Measurements from ENCODE around the gene SLC16A10.

DNA sequence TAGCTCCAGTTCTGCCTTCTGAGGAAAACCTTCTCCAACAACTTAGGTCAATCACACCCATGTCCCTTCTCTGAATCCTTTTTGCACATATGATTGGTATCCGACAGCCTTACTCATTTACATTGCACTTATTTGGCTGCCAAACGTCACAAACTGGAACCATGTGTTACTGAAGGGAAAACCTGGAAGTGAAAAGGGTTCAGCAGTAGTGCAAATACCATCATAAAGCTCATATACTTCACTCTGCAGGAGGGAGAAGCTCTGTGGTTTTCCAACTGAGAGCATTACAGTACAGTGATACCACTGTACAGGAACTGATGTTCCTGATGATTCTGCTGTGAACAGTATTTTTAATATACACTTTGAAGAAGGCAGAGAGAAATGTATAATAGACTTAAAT lies 87.8 kb downstream of the SLC16A10 start:
- TF ChIP-seq, protein P1, sequence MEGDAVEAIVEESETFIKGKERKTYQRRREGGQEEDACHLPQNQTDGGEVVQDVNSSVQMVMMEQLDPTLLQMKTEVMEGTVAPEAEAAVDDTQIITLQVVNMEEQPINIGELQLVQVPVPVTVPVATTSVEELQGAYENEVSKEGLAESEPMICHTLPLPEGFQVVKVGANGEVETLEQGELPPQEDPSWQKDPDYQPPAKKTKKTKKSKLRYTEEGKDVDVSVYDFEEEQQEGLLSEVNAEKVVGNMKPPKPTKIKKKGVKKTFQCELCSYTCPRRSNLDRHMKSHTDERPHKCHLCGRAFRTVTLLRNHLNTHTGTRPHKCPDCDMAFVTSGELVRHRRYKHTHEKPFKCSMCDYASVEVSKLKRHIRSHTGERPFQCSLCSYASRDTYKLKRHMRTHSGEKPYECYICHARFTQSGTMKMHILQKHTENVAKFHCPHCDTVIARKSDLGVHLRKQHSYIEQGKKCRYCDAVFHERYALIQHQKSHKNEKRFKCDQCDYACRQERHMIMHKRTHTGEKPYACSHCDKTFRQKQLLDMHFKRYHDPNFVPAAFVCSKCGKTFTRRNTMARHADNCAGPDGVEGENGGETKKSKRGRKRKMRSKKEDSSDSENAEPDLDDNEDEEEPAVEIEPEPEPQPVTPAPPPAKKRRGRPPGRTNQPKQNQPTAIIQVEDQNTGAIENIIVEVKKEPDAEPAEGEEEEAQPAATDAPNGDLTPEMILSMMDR (conservative IDR thresholded peaks at IDR 0.05; ENCODE audit: low read depth in 2 of 2), result no peak
- no peak for TF ChIP-seq POLR2AphosphoS5 (IDR thresholded peaks at IDR 0.05; ENCODE audit: low read depth)
- TF ChIP-seq, protein P2, sequence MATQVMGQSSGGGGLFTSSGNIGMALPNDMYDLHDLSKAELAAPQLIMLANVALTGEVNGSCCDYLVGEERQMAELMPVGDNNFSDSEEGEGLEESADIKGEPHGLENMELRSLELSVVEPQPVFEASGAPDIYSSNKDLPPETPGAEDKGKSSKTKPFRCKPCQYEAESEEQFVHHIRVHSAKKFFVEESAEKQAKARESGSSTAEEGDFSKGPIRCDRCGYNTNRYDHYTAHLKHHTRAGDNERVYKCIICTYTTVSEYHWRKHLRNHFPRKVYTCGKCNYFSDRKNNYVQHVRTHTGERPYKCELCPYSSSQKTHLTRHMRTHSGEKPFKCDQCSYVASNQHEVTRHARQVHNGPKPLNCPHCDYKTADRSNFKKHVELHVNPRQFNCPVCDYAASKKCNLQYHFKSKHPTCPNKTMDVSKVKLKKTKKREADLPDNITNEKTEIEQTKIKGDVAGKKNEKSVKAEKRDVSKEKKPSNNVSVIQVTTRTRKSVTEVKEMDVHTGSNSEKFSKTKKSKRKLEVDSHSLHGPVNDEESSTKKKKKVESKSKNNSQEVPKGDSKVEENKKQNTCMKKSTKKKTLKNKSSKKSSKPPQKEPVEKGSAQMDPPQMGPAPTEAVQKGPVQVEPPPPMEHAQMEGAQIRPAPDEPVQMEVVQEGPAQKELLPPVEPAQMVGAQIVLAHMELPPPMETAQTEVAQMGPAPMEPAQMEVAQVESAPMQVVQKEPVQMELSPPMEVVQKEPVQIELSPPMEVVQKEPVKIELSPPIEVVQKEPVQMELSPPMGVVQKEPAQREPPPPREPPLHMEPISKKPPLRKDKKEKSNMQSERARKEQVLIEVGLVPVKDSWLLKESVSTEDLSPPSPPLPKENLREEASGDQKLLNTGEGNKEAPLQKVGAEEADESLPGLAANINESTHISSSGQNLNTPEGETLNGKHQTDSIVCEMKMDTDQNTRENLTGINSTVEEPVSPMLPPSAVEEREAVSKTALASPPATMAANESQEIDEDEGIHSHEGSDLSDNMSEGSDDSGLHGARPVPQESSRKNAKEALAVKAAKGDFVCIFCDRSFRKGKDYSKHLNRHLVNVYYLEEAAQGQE (IDR thresholded peaks at IDR 0.05; ENCODE audit: unreplicated experiment), result no peak
- TF ChIP-seq EZH2 (IDR thresholded peaks at IDR 0.05; ENCODE audit: low read depth, unreplicated experiment), result no peak

Measured in GM23338 (cell line).